ENCODE measurements around the gene SRBD1. TPM values are rescaled to one million over a fixed set of nuclear protein-coding genes. Genes with fewer than 3 reads are reported as not detected.

Gene SRBD1
- total and polyA plus RNA-seq, 2 of the 8 experiments (the other 6 are each of a cell fraction or from before 2014, with no cell fraction given): 4.6 to 20.0 TPM

DNA sequence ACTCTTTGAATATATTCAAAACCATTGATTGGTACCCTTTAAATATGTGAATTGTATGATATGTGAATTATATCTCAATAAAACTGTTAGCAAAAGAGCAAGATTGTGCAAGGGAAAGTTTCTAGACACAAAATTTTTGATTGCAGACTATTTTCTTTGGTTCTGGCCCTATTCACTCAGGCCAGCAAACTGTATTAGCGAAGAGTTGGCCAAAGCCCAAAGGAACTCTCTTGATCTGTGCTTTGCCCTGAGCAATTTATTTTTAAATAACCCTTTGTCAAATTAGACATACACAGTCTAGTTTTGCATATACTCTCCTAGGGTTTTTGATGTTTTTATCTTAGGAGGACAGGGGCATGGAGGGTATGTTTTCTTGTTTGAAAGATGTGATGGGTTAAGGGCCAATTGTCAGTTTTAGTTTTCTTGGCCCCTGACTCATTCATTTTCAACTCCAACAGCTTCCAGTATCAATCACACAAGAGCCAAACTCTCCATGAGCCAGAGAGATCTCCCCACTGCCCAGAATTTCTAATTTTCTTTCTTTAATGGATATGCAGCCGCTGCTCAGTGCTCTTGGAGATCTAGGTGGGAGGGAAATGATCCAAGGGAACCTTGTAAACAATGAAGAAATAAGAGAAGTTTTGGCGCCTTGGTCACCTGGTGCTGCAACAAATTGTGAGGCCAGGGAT lies 231.5 kb downstream of the SRBD1 start (continued):
- TF ChIP-seq POLR2AphosphoS5 (IDR thresholded peaks at IDR 0.05; ENCODE audit: low read depth, low read length) (no peak), RFX5 (IDR thresholded peaks at IDR 0.05; ENCODE audit: borderline replicate concordance, low read depth, low read length) (no peak), RNF2 (IDR thresholded peaks at IDR 0.05; ENCODE audit: borderline replicate concordance, low read depth, low read length, missing control alignments, poor library complexity, severe bottlenecking) (no peak), HDAC2 (IDR thresholded peaks at IDR 0.05; ENCODE audit: borderline replicate concordance in 1 of 2, low read depth in 2 of 2, low read length in 2 of 2) (no peak), POLR2A (IDR thresholded peaks at IDR 0.05; ENCODE audit: control extremely low read depth in 1 of 2, low read depth in 2 of 2, low read length in 2 of 2) (no peak), CTBP2 (IDR thresholded peaks at IDR 0.05; ENCODE audit: borderline replicate concordance, insufficient read depth, insufficient read length, low read length) (no peak)

All from H1 (cell line).